DOHH2 (cell line): Measurements from ENCODE around the gene NDUFA8.

ENCODE experiments used
- H3F3A ChIP-seq: fragments of 200-600 bp; sonication (generic), shearing (Covaris generic); 2 replicates; pipeline ENCODE4 v1.6.0; 2016; ENCODE audit warnings: antibody characterized with exemption, mild to moderate bottlenecking; ENCODE audit not compliant: control insufficient read depth, insufficient read depth
- H3K27ac ChIP-seq: fragments of 200-600 bp; sonication (generic); 2 replicates; pipeline ENCODE4 v1.5.1; 2014; ENCODE audit warnings: low read depth, mild to moderate bottlenecking, low read length, moderate library complexity
- H3K27me3 ChIP-seq: fragments of 200-600 bp; sonication (generic); 2 replicates; pipeline ENCODE4 v1.6.1; 2014; ENCODE audit warnings: mild to moderate bottlenecking, low read length, mixed read lengths; ENCODE audit not compliant: control insufficient read depth
- H3K36me3 ChIP-seq: fragments of 200-600 bp; sonication (generic); 2 replicates; pipeline ENCODE4 v1.6.1; 2014; ENCODE audit warnings: mild to moderate bottlenecking, low read length, moderate library complexity, mixed read lengths; ENCODE audit not compliant: control insufficient read depth
- H3K4me1 ChIP-seq: fragments of 200-600 bp; sonication (generic); 2 replicates; pipeline ENCODE4 v1.6.1; 2014; ENCODE audit warnings: mild to moderate bottlenecking, low read length, mixed read lengths; ENCODE audit not compliant: control insufficient read depth
- H3K4me2 ChIP-seq: fragments of 200-600 bp; sonication (generic); 2 replicates; pipeline ENCODE4 v1.6.0; 2014; ENCODE audit warnings: mild to moderate bottlenecking, low read length, moderate library complexity
- H3K4me3 ChIP-seq: fragments of 200-600 bp; sonication (generic); 2 replicates; pipeline ENCODE4 v1.5.1; 2014; ENCODE audit warnings: mild to moderate bottlenecking, low read length, mixed read lengths
- H3K79me2 ChIP-seq: fragments of 200-600 bp; sonication (generic); 2 replicates; pipeline ENCODE4 v1.6.1; 2014; ENCODE audit warnings: mild to moderate bottlenecking, low read length, mixed read lengths; ENCODE audit not compliant: control insufficient read depth
- H3K9me2 ChIP-seq: fragments of 200-600 bp; sonication (generic); replicated peaks from 2 replicates; pipeline ENCODE4 v1.6.1; 2014; ENCODE audit warnings: mild to moderate bottlenecking, low read length, mixed read lengths; ENCODE audit not compliant: control insufficient read depth
- H3K9me3 ChIP-seq: fragments of 200-600 bp; sonication (generic); 2 replicates; pipeline ENCODE4 v1.6.1; 2014; ENCODE audit warnings: antibody characterized with exemption, low read length, mixed read lengths; ENCODE audit not compliant: control insufficient read depth, insufficient read depth
- H4K20me1 ChIP-seq: fragments of 200-600 bp; sonication (generic); 2 replicates; pipeline ENCODE4 v1.6.0; 2014; ENCODE audit warnings: low read depth, mild to moderate bottlenecking, antibody characterized with exemption, low read length, moderate library complexity; ENCODE audit not compliant: control insufficient read depth, insufficient read depth
- CTCF ChIP-seq: fragments of 200-600 bp; sonication (generic); IDR thresholded peaks from one replicate; pipeline ENCODE4 v1.5.1; 2014; ENCODE audit warnings: antibody characterized with exemption, mild to moderate bottlenecking, low read depth, low read length; ENCODE audit not compliant: poor library complexity, severe bottlenecking
- EZH2phosphoT487 ChIP-seq: fragments of 200-600 bp; sonication (generic); IDR thresholded peaks from 2 replicates; pipeline ENCODE4 v1.6.1; 2017; ENCODE audit warnings: borderline replicate concordance, mild to moderate bottlenecking, antibody characterized with exemption, low read length, moderate library complexity, mixed read lengths

NDUFA8 gene

GRCh38 chr9:122186301-122186700 lies 26.7 kb upstream of the NDUFA8 start:
- no peak overlapping the region for H3K4me2 ChIP-seq
- no peaks in the 10 kb centered on the region for H3K9me2 ChIP-seq
- no peak overlapping the region for H3K4me3 ChIP-seq
- no peaks in the 10 kb centered on the region for H4K20me1 ChIP-seq
- no peaks in the 10 kb centered on the region for H3F3A ChIP-seq
- no peaks in the 10 kb centered on the region for H3K79me2 ChIP-seq
- H3K27me3 ChIP-seq, result peaks cover 2% of the 10 kb centered on the region; the same call in 1 of the 2 replicates
- no peaks in the 10 kb centered on the region for H3K9me3 ChIP-seq
- no peaks in the 10 kb centered on the region for H3K36me3 ChIP-seq
- no peak overlapping the region for H3K27ac ChIP-seq
- H3K4me1 ChIP-seq, result no peaks in the 10 kb centered on the region
- TF ChIP-seq EZH2phosphoT487, result no peak
- no peak for TF ChIP-seq CTCF

- Histone ChIP-seq H4K20me1 (no peaks in the 10 kb centered on the region), H3K4me1 (no peaks in the 10 kb centered on the region), H3K27ac (no peak overlapping the region), H3K79me2 (no peaks in the 10 kb centered on the region), H3K4me2 (no peak overlapping the region), H3F3A (no peaks in the 10 kb centered on the region), H3K4me3 (no peak overlapping the region), H3K27me3 (peaks cover 2% of the 10 kb centered on the region; the same call in 1 of the 2 replicates), H3K9me3 (no peaks in the 10 kb centered on the region), H3K36me3 (no peaks in the 10 kb centered on the region), H3K9me2 (no peaks in the 10 kb centered on the region)
- TF ChIP-seq EZH2phosphoT487 (no peak), CTCF (no peak)
Observed at GRCh38 chr9:122184551-122184950, 25.0 kb upstream of the NDUFA8 start.

GRCh38 chr9:122183501-122183900 lies 23.9 kb upstream of the NDUFA8 start:
- Histone ChIP-seq H3K9me2 (no peaks in the 10 kb centered on the region), H3K4me3 (no peak overlapping the region), H3K27me3 (peaks cover 4% of the 10 kb centered on the region), H3K4me2 (no peak overlapping the region), H4K20me1 (no peaks in the 10 kb centered on the region), H3K4me1 (no peaks in the 10 kb centered on the region), H3K27ac (no peak overlapping the region), H3F3A (no peaks in the 10 kb centered on the region), H3K36me3 (no peaks in the 10 kb centered on the region), H3K9me3 (no peaks in the 10 kb centered on the region), H3K79me2 (no peaks in the 10 kb centered on the region)
- TF ChIP-seq CTCF, result no peak
- no peak for TF ChIP-seq EZH2phosphoT487

GRCh38 chr9:122180633-122181032 lies 21.1 kb upstream of the NDUFA8 start:
- no peaks in the 10 kb centered on the region for H4K20me1 ChIP-seq

More at GRCh38 chr9:122180633-122181032, 21.1 kb upstream of the NDUFA8 start:
- no peak for TF ChIP-seq CTCF
- no peak for TF ChIP-seq EZH2phosphoT487
- Histone ChIP-seq H3K27me3 (peaks cover 4% of the 10 kb centered on the region), H3K79me2 (no peaks in the 10 kb centered on the region), H3K9me3 (no peaks in the 10 kb centered on the region), H3K4me1 (no peaks in the 10 kb centered on the region), H3K27ac (no peak overlapping the region), H3K4me3 (no peak overlapping the region), H3K4me2 (no peak overlapping the region), H3K9me2 (no peaks in the 10 kb centered on the region), H3F3A (no peaks in the 10 kb centered on the region), H3K36me3 (no peaks in the 10 kb centered on the region)
